Measurements from ENCODE around the gene PRDM4.

Gene PRDM4

GRCh38 chr12:107760809-107761501 is at the start of gene PRDM4:
Gene PRDM4 (minus strand): TSS chr12:107761137. CDS start chr12:107760515, 622 bp downstream.
- peak; percentile 89 to 95 for DNase-seq

- DNase-seq = no peak
Observed at GRCh38 chr12:107807471-107808150, 46.7 kb upstream of the PRDM4 start.

- no peak for DNase-seq
Observed at GRCh38 chr12:107805488-107806180, 44.7 kb upstream of the PRDM4 start.

GRCh38 chr12:107803092-107803491 is 42.2 kb upstream of the PRDM4 start:
- DNase-seq = no peak

- DNase-seq = no peak
Observed at GRCh38 chr12:107801150-107801549, 40.2 kb upstream of the PRDM4 start.

- no peak for DNase-seq
Observed at GRCh38 chr12:107798580-107798979, 37.6 kb upstream of the PRDM4 start.

- no peak for DNase-seq
Observed at GRCh38 chr12:107794451-107794850, 33.5 kb upstream of the PRDM4 start.

- DNase-seq = no peak
Observed at GRCh38 chr12:107791465-107792089, 30.6 kb upstream of the PRDM4 start.

- no peak for DNase-seq
Observed at GRCh38 chr12:107788690-107789458, 27.9 kb upstream of the PRDM4 start.

GRCh38 chr12:107788281-107788680 is 27.3 kb upstream of the PRDM4 start:
- no peak for DNase-seq

GRCh38 chr12:107783406-107784376 is 22.8 kb upstream of the PRDM4 start:
- no peak for DNase-seq

GRCh38 chr12:107782067-107782466 is 21.1 kb upstream of the PRDM4 start:
- DNase-seq = no peak

GRCh38 chr12:107780298-107780697 is 19.4 kb upstream of the PRDM4 start:
- DNase-seq = no peak

GRCh38 chr12:107779077-107779831 is 18.3 kb upstream of the PRDM4 start:
- DNase-seq = no peak

GRCh38 chr12:107778383-107779025 is 17.6 kb upstream of the PRDM4 start:
- DNase-seq = no peak

GRCh38 chr12:107776171-107776570 is 15.2 kb upstream of the PRDM4 start:
- no peak for DNase-seq

- peak; percentile 15 to 32 for DNase-seq
Observed at GRCh38 chr12:107775093-107775721, 14.3 kb upstream of the PRDM4 start.

GRCh38 chr12:107774349-107775029 is 13.6 kb upstream of the PRDM4 start, which contains the start of gene ASCL4:
Gene ASCL4 (plus strand): TSS chr12:107774704. CDS start chr12:107775219, 515 bp downstream.
- DNase-seq = no peak

GRCh38 chr12:107767466-107767865 is 6.5 kb upstream of the PRDM4 start:
- DNase-seq = no peak

All from NCI-H1930 (cell line).